Colonic mucosa (tissue), 4 donors: ENCODE data around the gene DYNC1I1. TPM values are rescaled to one million over a fixed set of nuclear protein-coding genes. Genes with fewer than 3 reads are reported as not detected.

Experiments
- DNase-seq: peaks from one replicate; pipeline ENCODE4 v3.0.0-alpha.2; 2020
- H3K27ac ChIP-seq: fragments of 200-600 bp; one replicate; pipeline ENCODE4 v1.8.0; 2021
- H3K27me3 ChIP-seq: fragments of 200-600 bp; one replicate; pipeline ENCODE4 v1.8.0; 2021
- H3K36me3 ChIP-seq: fragments of 200-600 bp; one replicate; pipeline ENCODE4 v1.8.0; 2021
- H3K4me1 ChIP-seq: fragments of 200-600 bp; one replicate; pipeline ENCODE4 v1.8.0; 2021; ENCODE audit warnings: mild to moderate bottlenecking
- H3K4me3 ChIP-seq: fragments of 200-600 bp; one replicate; pipeline ENCODE4 v1.8.0; 2021
- H3K9ac ChIP-seq, 2 donors: one replicate each; pipeline ENCODE4 v1.7.0; 2013; ENCODE audit warnings: control low read depth in 2 of 2, low read depth in 2 of 2, low read length in 2 of 2
- H3K9me3 ChIP-seq: fragments of 200-600 bp; one replicate; pipeline ENCODE4 v1.8.0; 2021
- CTCF ChIP-seq: fragments of 200-600 bp; IDR thresholded peaks from one replicate; pipeline ENCODE4 v1.8.0; 2022; ENCODE audit warnings: antibody characterized with exemption, mild to moderate bottlenecking
- intact Hi-C: fragments of 100-400 bp; cut with DNase I; formaldehyde crosslinking; loops from one replicate; pipeline ENCODE4 v1.14.1; 2022
- total RNA-seq, 2 donors: library from RNA; stranded (reverse); fragmentation: NEBNext Ultra II Directional in 1 of 2; extraction: Animal tissue kit (Norgen Biotek cat#: 25700) in 1 of 2; gene quantifications; one replicate each; pipeline ENCODE4 v1.2.1, GENCODE V29; 2021
- donor health status: healthy.
- donor health status: DM: no; HTN: no; CAD: no.
- donor health status: DM: no; HTN: no; CAD: no.

DYNC1I1 gene
- total RNA-seq, 2 donors from 2014 or later: 0.54 to 1.8 TPM

GRCh38 chr7:96088579-96088978, 316.2 kb downstream of the DYNC1I1 start:
- intact Hi-C loops: no loop called here
- DNase-seq: no peak
- Histone ChIP-seq H3K9ac (no peak overlapping the region), H3K27ac (no peak overlapping the region), H3K9me3 (no peaks in the 10 kb centered on the region), H3K27me3 (no peaks in the 10 kb centered on the region), H3K4me1 (no peaks in the 10 kb centered on the region), H3K4me3 (no peak overlapping the region), H3K36me3 (no peaks in the 10 kb centered on the region)
- TF ChIP-seq CTCF: no peak

- H3K9me3 ChIP-seq: no peaks in the 10 kb centered on the region
- no peak overlapping the region for H3K27ac ChIP-seq
- intact Hi-C loops: no loop called here
- no peak overlapping the region for H3K4me3 ChIP-seq
- H3K36me3 ChIP-seq: no peaks in the 10 kb centered on the region
- no peak for DNase-seq
- H3K27me3 ChIP-seq: no peaks in the 10 kb centered on the region
- H3K4me1 ChIP-seq: no peaks in the 10 kb centered on the region
- H3K9ac ChIP-seq: no peak overlapping the region
- TF ChIP-seq CTCF: no peak
Observed at GRCh38 chr7:96089511-96089910, 317.2 kb downstream of the DYNC1I1 start.

GRCh38 chr7:96090756-96091155, 318.4 kb downstream of the DYNC1I1 start:
- Histone ChIP-seq H3K27ac (no peak overlapping the region), H3K36me3 (no peaks in the 10 kb centered on the region), H3K27me3 (no peaks in the 10 kb centered on the region), H3K4me3 (no peak overlapping the region), H3K9me3 (no peaks in the 10 kb centered on the region), H3K9ac (no peak overlapping the region), H3K4me1 (no peaks in the 10 kb centered on the region)
- no peak for TF ChIP-seq CTCF
- no peak for DNase-seq
- intact Hi-C loops: no loop called here

GRCh38 chr7:96093435-96093834, 321.1 kb downstream of the DYNC1I1 start:
- Histone ChIP-seq H3K27me3 (no peaks in the 10 kb centered on the region), H3K4me1 (no peaks in the 10 kb centered on the region), H3K27ac (no peak overlapping the region), H3K9me3 (no peaks in the 10 kb centered on the region), H3K9ac (no peak overlapping the region), H3K4me3 (no peak overlapping the region), H3K36me3 (no peaks in the 10 kb centered on the region)
- no peak for TF ChIP-seq CTCF
- DNase-seq: no peak
- intact Hi-C loops: no loop called here

- H3K9me3 ChIP-seq: no peaks in the 10 kb centered on the region
- intact Hi-C loops: no loop called here
- no peaks in the 10 kb centered on the region for H3K27me3 ChIP-seq
- no peaks in the 10 kb centered on the region for H3K36me3 ChIP-seq
- no peak for DNase-seq
- no peaks in the 10 kb centered on the region for H3K4me1 ChIP-seq
- H3K9ac ChIP-seq: no peak overlapping the region
- TF ChIP-seq CTCF: no peak
- H3K27ac ChIP-seq: no peak overlapping the region
- H3K4me3 ChIP-seq: no peak overlapping the region
Observed at GRCh38 chr7:96097835-96098234, 325.5 kb downstream of the DYNC1I1 start.

- no peaks in the 10 kb centered on the region for H3K9me3 ChIP-seq
- no peak for TF ChIP-seq CTCF
- no peak overlapping the region for H3K27ac ChIP-seq
- H3K4me3 ChIP-seq: no peak overlapping the region
- H3K9ac ChIP-seq: no peak overlapping the region
- DNase-seq: no peak
- H3K36me3 ChIP-seq: no peaks in the 10 kb centered on the region
- no peaks in the 10 kb centered on the region for H3K4me1 ChIP-seq
- intact Hi-C loops: no loop called here
- H3K27me3 ChIP-seq: no peaks in the 10 kb centered on the region
Observed at GRCh38 chr7:96100737-96101136, 328.4 kb downstream of the DYNC1I1 start.
